ENCODE measurements around the gene CAMTA1.
A peak's percentile ranks its signal among the peaks of the same experiment; 100 is the strongest.

CAMTA1 gene

DNA sequence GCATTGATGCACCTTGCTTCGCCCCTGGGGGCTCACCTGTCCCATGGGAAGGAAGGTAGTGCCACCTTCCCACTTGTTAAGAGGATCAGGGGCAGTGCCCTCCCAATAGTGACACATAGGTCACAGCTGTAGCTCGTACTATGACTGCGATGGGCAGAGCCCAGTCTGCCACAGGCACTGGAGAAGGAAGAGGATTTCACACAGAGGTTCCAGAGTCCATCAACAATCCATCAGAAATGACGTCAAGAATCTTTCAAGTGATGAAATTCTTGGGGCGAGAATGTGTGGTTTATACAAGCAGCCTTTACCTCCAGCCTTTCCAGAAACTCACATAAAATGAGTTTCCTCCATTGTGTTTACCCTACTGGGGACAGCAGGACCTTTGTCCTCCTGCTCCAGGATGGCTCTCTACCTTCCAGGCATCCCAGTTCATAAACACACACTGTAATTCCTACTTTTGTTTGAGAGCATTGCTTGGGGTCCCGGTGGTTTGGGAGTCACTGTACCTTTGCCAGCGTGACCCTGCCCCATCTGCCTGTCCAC lies 725.2 kb downstream of the CAMTA1 start:
- DNase-seq, result no peak

DNA sequence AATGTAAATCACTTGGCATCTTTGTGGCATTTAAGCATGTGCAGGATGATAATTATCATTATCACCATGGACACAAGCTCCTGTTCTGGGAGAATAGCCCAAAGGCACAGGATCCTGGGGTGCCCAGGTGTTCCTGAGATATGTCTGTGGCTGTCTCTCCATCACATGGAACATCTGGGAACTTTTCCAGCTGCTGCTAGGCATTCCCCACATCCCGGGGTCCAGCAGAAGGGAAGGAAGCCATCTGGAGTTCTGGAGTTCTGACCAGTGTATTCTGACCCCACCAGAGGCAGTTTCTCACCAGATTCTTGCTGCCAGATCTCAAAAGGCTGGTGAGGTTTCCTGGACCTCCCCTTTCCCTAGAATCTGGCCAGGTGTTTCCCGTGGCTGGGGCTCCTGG lies 726.1 kb downstream of the CAMTA1 start:
- DNase-seq, result no peak

GRCh38 chr1:7513081-7513480 lies 727.8 kb downstream of the CAMTA1 start:
- DNase-seq, result no peak

GRCh38 chr1:7515175-7515574 lies 729.9 kb downstream of the CAMTA1 start:
- no peak for DNase-seq

DNA sequence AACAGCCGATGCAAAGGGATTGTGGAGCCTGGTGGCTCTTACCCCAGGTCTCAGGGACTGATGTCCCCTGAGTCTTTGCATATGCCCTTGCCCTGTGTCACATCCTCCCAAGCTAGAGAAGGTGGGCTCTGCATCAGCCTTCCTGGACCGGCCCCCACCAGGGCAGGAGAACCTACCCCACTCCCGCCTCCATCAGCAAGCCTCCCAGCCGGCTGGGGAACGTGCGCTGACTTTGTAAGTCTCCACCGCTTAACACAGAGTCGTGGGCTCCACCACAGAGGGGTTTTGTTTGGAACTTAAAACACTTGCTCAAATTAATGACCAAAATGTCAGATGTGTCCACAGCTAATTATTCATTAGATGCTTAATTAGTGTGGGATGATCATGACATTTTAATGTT lies 730.6 kb downstream of the CAMTA1 start:
- DNase-seq, result no peak

DNA sequence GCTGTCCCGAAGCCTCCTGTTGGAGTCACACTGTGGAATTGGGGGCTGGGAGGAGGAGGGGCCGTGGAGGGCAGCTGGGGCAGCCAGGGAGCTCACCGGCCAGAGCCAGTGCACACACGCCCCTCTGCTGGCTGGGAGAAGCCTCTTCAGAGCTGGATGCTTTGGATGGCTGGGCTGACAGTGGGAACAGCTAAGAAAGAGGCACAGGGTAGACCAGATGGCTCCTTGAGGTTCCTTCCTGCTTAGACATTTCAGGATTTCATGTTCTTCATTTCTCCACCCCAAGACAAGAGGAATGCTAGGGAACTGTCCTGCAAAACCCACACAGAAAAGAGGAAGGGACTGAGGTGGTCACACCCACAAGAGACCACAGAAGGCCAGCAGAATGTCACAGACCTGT lies 731.1 kb downstream of the CAMTA1 start:
- peak in 1 of 2 experiments; percentile 30 for DNase-seq

DNA sequence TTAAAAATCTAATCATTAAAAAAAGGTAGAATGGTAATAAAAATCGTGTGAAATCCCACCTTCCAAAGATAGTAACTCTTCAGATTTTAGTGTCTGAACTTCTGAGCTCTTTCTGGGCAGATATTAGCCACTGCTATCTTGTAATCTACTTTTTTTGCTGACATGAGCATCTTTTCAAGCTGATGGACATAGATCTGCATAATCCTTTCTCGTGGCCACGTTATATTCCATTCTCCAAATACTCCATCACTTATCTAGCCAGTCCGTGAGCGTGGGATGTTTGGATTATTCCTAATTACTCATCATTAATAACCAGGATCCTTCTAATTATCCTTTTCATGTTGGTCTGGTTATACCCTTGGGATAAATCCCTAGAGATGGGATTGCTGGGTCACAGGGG lies 731.7 kb downstream of the CAMTA1 start:
- DNase-seq, result no peak

GRCh38 chr1:7517611-7518330 lies 732.5 kb downstream of the CAMTA1 start:
- DNase-seq, result no peak

GRCh38 chr1:7518411-7518810 lies 733.2 kb downstream of the CAMTA1 start:
- no peak for DNase-seq

DNA sequence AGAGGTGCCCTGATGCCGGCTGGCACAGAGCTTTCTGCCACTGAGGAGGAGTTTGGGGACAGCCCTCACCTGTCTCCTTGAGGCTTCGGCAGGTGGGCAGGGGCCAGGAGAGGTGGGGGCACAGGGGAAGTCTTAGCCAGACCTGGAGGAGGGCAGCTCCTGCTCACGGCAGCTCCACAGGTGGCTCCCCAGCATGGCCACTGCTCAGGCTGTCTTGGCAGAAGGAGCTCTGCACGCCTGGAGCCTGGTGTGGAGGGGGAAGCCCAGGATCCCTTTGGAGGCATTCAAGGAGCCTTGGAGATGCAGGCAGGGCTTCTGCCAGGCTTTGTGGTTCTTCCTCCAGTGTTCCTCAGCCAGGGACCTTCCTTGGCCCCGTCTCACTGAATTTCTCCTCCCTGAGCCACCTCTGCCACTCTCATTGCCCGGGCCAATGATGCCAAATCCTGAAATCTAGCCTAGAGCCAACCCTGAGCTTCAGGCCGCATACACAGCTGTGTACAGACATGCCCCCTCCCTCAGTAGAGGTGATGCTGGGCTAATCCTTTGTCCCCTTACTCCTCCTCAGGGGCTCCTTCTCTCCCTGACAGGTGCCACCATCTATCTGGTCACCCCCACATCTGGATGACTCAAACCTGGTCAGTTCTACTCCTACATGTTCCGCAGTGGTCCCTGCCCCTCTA lies 734.1 kb downstream of the CAMTA1 start:
- DNase-seq, result no peak

GRCh38 chr1:7519861-7520395 lies 734.7 kb downstream of the CAMTA1 start:
- DNase-seq, result no peak

DNA sequence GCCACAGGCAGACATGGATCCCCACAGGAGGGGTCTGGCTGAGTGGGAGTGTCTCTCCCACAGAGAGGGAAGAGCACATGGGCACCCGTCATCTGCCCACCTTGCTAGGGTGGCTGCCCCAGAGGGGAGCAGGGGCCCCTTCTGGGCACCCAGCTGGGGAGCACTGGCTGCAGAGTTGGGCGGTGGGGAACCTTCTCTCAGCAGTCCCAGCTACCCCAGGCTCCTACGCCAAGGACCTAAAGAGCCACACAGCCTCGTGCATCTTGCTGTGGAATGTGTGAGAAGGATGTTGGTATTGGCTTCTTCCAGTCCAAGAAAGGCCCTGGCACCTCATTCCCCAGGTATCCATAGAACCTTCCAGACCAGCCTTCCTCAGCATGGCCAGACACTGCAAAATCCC lies 735.2 kb downstream of the CAMTA1 start:
- no peak for DNase-seq

- DNase-seq, result no peak
Measured at GRCh38 chr1:7524341-7525337, 739.4 kb downstream of the CAMTA1 start.

DNA sequence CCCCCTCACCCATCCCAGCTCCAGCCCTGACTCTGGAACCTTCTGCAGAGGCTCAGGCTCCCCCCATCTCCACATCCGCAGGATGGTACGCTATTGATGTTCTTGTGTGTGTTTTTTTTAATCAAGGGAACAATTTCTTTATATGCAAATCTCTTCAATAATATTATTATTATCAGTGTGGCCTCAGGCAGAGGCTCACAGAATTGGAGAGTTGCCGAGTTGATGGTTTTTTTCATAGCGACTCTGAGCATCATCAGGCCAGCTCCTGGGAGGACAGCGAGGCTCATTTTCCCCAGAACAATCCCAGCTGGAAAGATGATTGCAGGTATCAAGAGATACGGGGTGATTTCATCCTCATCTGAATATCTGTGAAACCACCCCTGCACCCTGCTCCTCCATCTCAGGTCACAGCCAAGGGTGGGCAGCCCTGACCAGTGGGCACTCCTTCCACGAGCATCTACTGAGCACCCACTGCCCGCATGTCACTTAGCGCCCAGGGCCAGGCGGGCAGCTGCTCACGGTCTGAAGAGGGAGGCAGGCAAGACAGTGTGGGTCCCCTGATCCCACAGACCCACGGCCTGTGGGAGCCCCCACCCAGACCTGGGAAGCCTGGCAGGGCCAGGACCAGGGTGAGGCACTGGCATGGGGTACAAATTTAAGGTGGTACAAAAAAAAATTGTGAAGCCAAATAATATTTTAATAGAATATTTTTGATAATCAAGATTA lies 740.2 kb downstream of the CAMTA1 start:
- DNase-seq, result no peak

- no peak for DNase-seq
Measured at GRCh38 chr1:7526196-7526866, 741.1 kb downstream of the CAMTA1 start.

DNA sequence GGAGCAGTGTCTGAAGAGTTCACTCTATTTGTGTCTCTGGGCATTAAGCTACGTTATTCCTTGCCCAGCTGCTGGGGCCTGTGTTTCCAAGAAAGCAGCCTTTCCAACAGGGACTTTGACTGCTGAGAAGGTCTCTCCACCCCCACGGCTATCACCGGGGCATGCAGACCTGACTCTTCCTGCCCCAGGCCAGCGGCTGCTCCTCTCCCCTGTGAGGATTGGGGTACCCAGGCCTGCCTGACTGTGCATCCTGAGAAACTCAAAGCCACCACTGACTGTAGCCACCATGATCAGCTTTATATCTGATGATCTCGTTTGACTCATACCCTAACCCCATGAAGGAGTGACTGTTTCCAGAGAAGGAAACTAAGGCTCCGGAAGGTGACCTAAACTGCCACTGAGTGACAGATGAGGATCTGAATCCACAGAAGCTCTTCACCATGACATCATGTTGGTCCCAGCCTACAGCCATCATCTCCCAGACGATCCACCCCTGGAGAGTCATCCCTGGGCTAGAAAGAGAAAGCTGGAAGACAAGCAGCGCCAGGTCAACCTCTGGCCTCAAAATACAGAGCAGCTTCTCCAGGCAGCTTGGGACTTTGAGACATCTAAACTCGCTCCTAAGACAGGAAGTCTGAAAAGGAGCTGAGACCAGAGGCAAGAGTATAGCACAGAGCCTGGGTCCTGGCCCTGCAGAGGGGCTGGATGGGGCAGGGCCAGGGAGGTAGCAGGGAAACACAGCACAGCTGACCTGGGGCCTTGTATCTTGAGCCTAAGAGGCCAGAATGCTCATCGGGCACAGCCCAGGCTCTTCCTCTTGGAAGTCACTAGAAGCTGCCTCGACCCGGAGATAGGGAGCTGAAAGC lies 741.8 kb downstream of the CAMTA1 start:
- no peak for DNase-seq

GRCh38 chr1:7527733-7528045 lies 742.4 kb downstream of the CAMTA1 start:
- DNase-seq, result no peak

DNA sequence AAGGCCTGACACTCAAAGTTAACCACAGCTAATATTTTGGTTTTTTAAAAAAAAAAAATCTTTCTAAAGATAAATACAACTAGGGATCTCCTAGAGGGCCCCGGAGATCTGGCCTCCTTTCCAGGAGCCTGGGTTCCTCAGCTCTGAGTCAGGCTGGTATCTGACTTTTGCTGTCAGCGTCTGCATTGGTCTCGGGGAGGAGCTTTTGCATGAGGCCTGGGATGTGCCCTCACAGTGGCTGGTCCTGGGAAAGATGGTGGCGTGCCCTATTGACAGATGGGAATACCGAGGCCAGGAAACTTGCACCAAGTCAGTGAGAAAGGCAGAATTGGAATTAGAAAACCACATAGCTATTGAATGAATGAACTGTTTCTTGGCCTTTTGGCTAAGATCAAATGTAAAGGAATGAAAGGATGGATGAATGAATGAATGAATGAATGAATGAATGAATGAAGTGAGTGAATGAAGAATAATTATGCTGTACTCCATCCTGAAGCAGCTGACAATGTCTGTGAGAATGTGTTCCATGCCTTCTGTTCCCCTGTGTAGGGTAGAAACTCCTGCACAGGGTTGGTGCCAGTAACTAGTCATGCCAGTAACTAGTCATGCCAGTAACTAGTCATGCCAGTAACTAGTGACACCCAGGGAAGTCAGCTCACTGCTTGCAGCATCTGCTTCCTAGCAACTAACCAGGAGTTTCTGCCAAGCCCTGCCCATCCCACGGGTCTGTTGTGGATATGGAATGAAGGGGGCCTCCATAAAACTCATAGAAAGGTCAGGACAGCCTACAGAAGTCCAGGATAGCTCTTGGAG lies 743.3 kb downstream of the CAMTA1 start:
- DNase-seq, result no peak

GRCh38 chr1:7529917-7530316 lies 744.7 kb downstream of the CAMTA1 start:
- no peak for DNase-seq
